NCI-H2171 treated with DMSO at 0.1 percent for 48 hours (cell line): Measurements from ENCODE around the gene ZNF22.

Experiments used
- DNase-seq: peaks from one replicate; lab custom pipeline; 2025; lab: John Stamatoyannopoulos, UW

Gene ZNF22

GRCh38 chr10:45000752-45001380, at the start of gene ZNF22:
ZNF22 (plus strand) TSS chr10:45000923; CDS start chr10:45003369, 2,446 bp downstream.
- peak; percentile 61 for DNase-seq

GRCh38 chr10:44951576-44952226, 49.0 kb upstream of the ZNF22 start:
- DNase-seq: no peak

GRCh38 chr10:44952779-44953231, 47.9 kb upstream of the ZNF22 start:
- no peak for DNase-seq

GRCh38 chr10:44954042-44954441, 46.7 kb upstream of the ZNF22 start:
- DNase-seq: no peak

GRCh38 chr10:44954962-44955361, 45.8 kb upstream of the ZNF22 start:
- no peak for DNase-seq

- peak; percentile 22 for DNase-seq
These were observed 45.2 kb upstream of the ZNF22 start for GRCh38 chr10:44955413-44956070.

- no peak for DNase-seq
These were observed 44.5 kb upstream of the ZNF22 start for GRCh38 chr10:44956226-44956625.

- DNase-seq: no peak
These were observed 43.7 kb upstream of the ZNF22 start for GRCh38 chr10:44956717-44957706.

- no peak for DNase-seq
These were observed 42.4 kb upstream of the ZNF22 start for GRCh38 chr10:44958196-44958897.

GRCh38 chr10:44958898-44959246, 41.9 kb upstream of the ZNF22 start:
- no peak for DNase-seq

GRCh38 chr10:44959247-44960087, 41.3 kb upstream of the ZNF22 start, which contains the start of gene RASSF4:
RASSF4 (plus strand) TSS chr10:44959802; CDS start chr10:44970203, 10,401 bp downstream.
- peak; percentile 72 for DNase-seq

GRCh38 chr10:44960088-44960460, 40.6 kb upstream of the ZNF22 start:
- no peak for DNase-seq

- no peak for DNase-seq
These were observed 40.1 kb upstream of the ZNF22 start for GRCh38 chr10:44960482-44961229.

GRCh38 chr10:44961230-44961571, 39.5 kb upstream of the ZNF22 start:
- no peak for DNase-seq

GRCh38 chr10:44961931-44962750, 38.6 kb upstream of the ZNF22 start:
- no peak for DNase-seq

- DNase-seq: peak; percentile 33
These were observed 37.6 kb upstream of the ZNF22 start for GRCh38 chr10:44962870-44963738.

- DNase-seq: peak; percentile 40
These were observed 36.7 kb upstream of the ZNF22 start for GRCh38 chr10:44963772-44964633.
